ENCODE results near the gene SEH1L.

- no peak for TF ChIP-seq CTCF (IDR thresholded peaks at IDR 0.05)
- TF ChIP-seq POLR2A (IDR thresholded peaks at IDR 0.05), result no peak
- TF ChIP-seq POLR2AphosphoS5 (IDR thresholded peaks at IDR 0.05; ENCODE audit: insufficient read depth in 1 of 2, low read depth in 1 of 2), result no peak
Observed at GRCh38 chr18:12990123-12990475, 42.3 kb downstream of the SEH1L start.

All from vagina (tissue), 2 donors.